Measurements from ENCODE around the gene ATRAID. TPM values are rescaled to one million over a fixed set of nuclear protein-coding genes. Genes with fewer than 3 reads are reported as not detected.

ATRAID gene
- total and polyA plus RNA-seq, 2 donors (not counting 3 experiments of a cell fraction or from before 2014, with no cell fraction given), result 84.3 to 283 TPM

DNA sequence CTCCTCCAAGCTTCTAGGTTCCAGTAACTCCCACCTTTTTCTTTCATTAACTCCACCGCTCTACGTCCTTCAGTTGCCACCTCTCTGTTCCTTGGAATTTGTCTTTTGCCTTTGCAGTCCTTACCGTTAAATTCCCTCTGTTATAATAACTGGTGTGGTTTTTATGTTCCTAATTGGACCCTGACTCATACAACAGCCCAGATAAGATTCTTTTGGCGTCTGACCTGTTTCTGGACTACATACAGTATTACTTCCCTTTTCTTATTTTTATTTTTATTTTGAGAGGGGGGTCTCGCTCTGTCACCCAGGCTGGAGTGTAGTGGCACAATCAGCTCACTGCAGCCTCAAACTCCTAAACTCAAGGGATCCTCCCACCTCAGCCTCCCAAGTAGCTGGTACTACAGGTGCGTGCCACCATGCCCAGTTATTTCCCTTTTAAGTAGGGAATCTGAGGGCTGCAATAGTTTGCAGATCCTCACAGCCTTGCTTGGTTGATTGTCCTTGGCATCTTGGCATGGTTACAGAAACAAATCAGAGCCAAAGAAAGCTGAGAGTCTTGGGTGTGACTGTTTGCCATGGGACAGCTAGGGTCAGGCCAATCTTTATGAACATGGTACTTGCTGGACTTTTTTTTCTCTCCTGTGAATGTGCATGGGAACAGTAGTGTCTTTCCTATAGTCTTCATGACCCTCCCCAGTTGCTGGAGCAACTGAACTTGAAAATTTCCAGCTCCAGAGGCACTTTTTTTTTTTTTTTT, 41.1 kb upstream of the ATRAID start:
- intact Hi-C loops (cut with micrococcal nuclease), result loop anchor here (5.0 kb wide), 1 partner anchor 73 kb away; no protein-coding TSS in a partner anchor
- FAIRE-seq, result no peak
- BruUV-seq (replicated peaks), result no TSS peak
- Histone ChIP-seq H3K27ac (ENCODE audit: insufficient read depth, low read depth, low read length) (no peak overlapping the region), H3K9me1 (replicated peaks; ENCODE audit: control insufficient read depth, extremely low read depth, insufficient read depth, low read length) (no peaks in the 10 kb centered on the region), H3K9me3 (replicated peaks; ENCODE audit: control insufficient read depth, insufficient read depth, low read length) (no peaks in the 10 kb centered on the region), H3K4me2 (ENCODE audit: insufficient read depth, low read length) (no peak overlapping the region), H3K79me2 (ENCODE audit: control insufficient read depth, insufficient read depth, low read length) (no peaks in the 10 kb centered on the region), H4K20me1 (replicated peaks; ENCODE audit: control insufficient read depth, extremely low read depth, insufficient read depth, low read length) (no peaks in the 10 kb centered on the region), H2AFZ (ENCODE audit: low read depth, low read length) (no peak overlapping the region), H3K36me3 (ENCODE audit: control insufficient read depth in 2 of 2, extremely low read depth in 1 of 2, insufficient read depth in 2 of 2, low read length in 2 of 2) (no peaks in the 10 kb centered on the region), H3K4me3 (replicated peaks in 1 of 3; ENCODE audit: insufficient read depth in 1 of 3, low read depth in 1 of 3, low read length in 3 of 3) (no peak overlapping the region), H3K4me1 (ENCODE audit: control insufficient read depth, extremely low read depth, insufficient read depth, low read length) (no peaks in the 10 kb centered on the region), H3K27me3 (ENCODE audit: control insufficient read depth in 2 of 2, insufficient read depth in 2 of 2, low read length in 2 of 2) (peaks cover 24 to 34% of the 10 kb centered on the region in 2 experiments), H3K9ac (replicated peaks; ENCODE audit: extremely low read depth, insufficient read depth, low read length) (no peak overlapping the region)
- TF ChIP-seq JUN (IDR thresholded peaks at IDR 0.05; ENCODE audit: borderline replicate concordance, insufficient read depth, insufficient read length, low read depth) (no peak), POLR2A (IDR thresholded peaks at IDR 0.05; ENCODE audit: low read depth, low read length) (no peak), MYC (IDR thresholded peaks at IDR 0.05; ENCODE audit: low read depth, low read length) (no peak), EZH2 (IDR thresholded peaks at IDR 0.05; ENCODE audit: borderline replicate concordance, low read depth, low read length, severe bottlenecking) (no peak), GATA2 (IDR thresholded peaks at IDR 0.05; ENCODE audit: insufficient read depth, insufficient read length, low read depth, low read length) (no peak), POLR2AphosphoS5 (IDR thresholded peaks at IDR 0.05; ENCODE audit: insufficient read depth, low read depth, low read length) (no peak), FOS (IDR thresholded peaks at IDR 0.05; ENCODE audit: borderline replicate concordance, insufficient read depth, low read length) (no peak)
- TF ChIP-seq, protein P1, sequence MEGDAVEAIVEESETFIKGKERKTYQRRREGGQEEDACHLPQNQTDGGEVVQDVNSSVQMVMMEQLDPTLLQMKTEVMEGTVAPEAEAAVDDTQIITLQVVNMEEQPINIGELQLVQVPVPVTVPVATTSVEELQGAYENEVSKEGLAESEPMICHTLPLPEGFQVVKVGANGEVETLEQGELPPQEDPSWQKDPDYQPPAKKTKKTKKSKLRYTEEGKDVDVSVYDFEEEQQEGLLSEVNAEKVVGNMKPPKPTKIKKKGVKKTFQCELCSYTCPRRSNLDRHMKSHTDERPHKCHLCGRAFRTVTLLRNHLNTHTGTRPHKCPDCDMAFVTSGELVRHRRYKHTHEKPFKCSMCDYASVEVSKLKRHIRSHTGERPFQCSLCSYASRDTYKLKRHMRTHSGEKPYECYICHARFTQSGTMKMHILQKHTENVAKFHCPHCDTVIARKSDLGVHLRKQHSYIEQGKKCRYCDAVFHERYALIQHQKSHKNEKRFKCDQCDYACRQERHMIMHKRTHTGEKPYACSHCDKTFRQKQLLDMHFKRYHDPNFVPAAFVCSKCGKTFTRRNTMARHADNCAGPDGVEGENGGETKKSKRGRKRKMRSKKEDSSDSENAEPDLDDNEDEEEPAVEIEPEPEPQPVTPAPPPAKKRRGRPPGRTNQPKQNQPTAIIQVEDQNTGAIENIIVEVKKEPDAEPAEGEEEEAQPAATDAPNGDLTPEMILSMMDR (IDR thresholded peaks at IDR 0.05; ENCODE audit: extremely low read depth in 1 of 2, insufficient read depth in 1 of 2, low read depth in 1 of 2, low read length in 2 of 2), result no peak
- TF ChIP-seq, protein P2, sequence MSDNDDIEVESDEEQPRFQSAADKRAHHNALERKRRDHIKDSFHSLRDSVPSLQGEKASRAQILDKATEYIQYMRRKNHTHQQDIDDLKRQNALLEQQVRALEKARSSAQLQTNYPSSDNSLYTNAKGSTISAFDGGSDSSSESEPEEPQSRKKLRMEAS (IDR thresholded peaks at IDR 0.05; ENCODE audit: insufficient read depth, insufficient read length), result no peak
- no peak for DNase-seq (ENCODE audit: low read depth, low spot score)
- ChIA-PET POLR2A (no interaction called here), CTCF (interaction anchor here (1.0 to 3.7 kb wide), 16 partner anchors 11 to 132 kb away, joined by 3 to 38 read pairs (median 8); partner anchors contain the start of genes PREB and SLC30A3)
- dilution Hi-C loops (cut with MboI; ENCODE audit: extremely low pct_ligation_motif_present, low sequenced_read_pairs), result no loop called here

All from endothelial cell of umbilical vein (primary cell).